D721Med (cell line): Measurements from ENCODE around the gene EML1.

Experiments used
- DNase-seq: peaks from one replicate; pipeline ENCODE4 v3.0.0; 2011; ENCODE audit warnings: low spot score; ENCODE audit not compliant: insufficient read length
- FAIRE-seq: peaks from 2 replicates; lab custom pipeline; 2011; peaks lifted over from hg19 to GRCh38; lab: Jason Lieb, UNC
- TF ChIP-seq, protein P1 (sequence below): IDR thresholded peaks from 2 replicates; pipeline ENCODE4 v1.5.1; 2012; ENCODE audit warnings: mild to moderate bottlenecking, control low read depth; ENCODE audit not compliant: insufficient read depth; ENCODE audit errors: missing control alignments

The EML1 gene

DNA sequence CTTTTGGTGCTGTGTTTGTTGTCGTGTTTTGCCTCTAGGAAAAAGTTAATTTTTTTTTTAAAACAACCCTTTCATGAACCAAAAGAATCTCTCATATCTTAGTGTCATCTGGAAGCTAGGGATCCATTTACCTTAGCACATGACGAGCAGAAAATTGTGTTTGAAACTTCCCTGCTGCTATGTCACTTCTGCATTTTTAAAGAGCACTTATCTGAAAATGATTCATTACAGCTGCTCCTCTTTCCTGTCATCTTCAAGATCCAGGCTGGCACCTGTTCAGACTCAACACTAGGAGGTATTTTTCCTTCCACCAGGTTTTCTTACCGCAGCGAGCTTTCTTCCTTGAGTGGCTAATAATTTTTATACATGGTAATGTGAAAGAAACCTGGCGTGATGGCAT is 67.0 kb downstream of the EML1 start:
- FAIRE-seq: no peak
- DNase-seq: no peak
- TF ChIP-seq, protein P1, sequence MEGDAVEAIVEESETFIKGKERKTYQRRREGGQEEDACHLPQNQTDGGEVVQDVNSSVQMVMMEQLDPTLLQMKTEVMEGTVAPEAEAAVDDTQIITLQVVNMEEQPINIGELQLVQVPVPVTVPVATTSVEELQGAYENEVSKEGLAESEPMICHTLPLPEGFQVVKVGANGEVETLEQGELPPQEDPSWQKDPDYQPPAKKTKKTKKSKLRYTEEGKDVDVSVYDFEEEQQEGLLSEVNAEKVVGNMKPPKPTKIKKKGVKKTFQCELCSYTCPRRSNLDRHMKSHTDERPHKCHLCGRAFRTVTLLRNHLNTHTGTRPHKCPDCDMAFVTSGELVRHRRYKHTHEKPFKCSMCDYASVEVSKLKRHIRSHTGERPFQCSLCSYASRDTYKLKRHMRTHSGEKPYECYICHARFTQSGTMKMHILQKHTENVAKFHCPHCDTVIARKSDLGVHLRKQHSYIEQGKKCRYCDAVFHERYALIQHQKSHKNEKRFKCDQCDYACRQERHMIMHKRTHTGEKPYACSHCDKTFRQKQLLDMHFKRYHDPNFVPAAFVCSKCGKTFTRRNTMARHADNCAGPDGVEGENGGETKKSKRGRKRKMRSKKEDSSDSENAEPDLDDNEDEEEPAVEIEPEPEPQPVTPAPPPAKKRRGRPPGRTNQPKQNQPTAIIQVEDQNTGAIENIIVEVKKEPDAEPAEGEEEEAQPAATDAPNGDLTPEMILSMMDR: no peak

- TF ChIP-seq, protein P1: no peak
- no peak for FAIRE-seq
- DNase-seq: no peak
Observed at GRCh38 chr14:99862136-99862535, 68.9 kb downstream of the EML1 start.

DNA sequence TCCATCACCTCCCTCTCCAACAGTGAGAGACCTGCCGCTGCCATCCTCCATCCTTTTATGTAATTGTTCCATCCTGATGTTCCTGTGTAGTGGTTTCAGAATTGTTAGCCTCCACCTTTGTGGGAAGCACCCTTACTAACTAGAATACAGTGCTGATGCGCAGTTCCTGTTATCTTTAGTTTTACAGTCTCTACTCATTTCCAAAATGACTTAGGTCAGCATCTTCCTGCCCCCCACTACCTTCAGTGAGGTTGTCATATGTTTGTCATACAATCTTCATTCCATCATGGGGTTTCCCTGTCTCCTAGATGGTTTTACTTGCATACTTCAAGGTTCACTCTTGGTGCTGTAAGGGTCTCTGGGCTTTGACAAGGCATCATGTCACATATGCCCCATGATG is 69.8 kb downstream of the EML1 start:
- TF ChIP-seq, protein P1: no peak
- FAIRE-seq: no peak

DNA sequence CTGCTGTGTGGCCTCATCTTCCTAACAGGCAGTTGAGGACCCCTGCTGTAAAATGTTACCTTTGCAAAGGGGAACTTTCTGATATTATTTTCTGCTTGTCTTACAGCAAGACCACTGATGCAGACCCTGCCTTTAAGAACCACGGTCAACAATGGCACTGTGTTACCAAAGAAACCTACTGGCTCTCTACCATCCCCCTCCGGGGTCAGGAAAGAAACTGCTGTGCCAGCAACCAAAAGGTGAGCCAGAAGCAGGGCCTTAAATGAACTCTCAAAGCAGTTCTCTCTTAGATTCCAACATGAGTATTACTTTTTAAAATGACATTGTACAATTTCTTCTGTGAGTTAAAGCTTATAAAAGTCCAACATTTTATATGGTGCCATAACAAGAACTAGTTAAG is 72.2 kb downstream of the EML1 start:
- DNase-seq: no peak
- FAIRE-seq: no peak
- TF ChIP-seq, protein P1: no peak

More for the DNA sequence above, 69.8 kb downstream of the EML1 start:
- DNase-seq: no peak

GRCh38 chr14:99870617-99871016 is 77.4 kb downstream of the EML1 start:
- TF ChIP-seq, protein P1: no peak
- no peak for DNase-seq
- no peak for FAIRE-seq

DNA sequence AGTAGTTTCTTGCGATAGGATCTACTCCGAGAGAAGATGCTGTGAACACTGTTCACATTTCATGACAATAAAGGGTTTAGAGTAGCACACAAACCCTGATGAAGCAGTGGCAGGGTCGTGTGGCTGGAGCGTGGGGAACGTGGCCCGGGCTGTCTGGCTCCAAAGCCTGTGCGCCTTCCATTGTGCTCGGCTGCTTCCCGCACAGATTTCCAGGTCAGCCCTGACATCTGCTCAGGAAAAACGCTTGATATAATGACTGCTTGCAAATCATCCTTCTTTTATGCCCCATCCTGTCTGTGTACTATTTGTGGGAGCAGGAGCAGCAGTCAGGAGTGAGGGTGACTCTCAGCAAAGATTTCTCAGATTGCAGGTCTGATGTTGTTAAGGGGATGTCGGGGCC is 78.6 kb downstream of the EML1 start:
- TF ChIP-seq, protein P1: no peak
- DNase-seq (no peak), FAIRE-seq (no peak)

DNA sequence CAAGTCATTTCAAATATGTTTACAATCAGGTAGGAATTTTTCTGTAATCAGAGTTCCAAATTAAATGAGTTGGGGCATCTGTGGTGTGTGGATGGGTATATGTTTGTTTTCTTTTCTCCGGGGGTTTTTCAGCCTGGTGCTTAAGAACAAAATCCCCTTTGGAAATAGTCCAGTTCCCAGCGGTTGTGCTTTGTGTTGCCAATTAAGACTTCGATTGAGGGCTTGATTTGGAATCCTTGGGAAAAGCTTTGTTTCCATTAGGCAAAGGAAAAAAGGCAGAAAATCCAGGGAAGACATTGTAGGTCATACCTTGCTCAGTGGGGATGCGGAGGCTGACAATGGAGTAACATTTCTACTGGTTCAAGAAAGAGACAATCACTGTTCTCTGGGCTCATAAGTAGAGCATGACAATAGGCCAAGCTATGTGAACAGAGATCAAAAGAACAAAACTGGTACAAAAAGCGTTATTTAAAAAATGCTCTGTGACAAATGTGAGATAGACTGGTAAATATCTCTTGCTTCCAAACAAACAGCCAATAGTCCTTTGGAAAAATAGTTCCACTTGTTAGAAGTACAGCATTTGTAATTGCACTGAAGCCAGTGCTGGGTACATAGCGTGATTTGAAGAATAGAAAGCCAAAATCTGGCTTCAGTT is 79.7 kb downstream of the EML1 start:
- DNase-seq: no peak
- TF ChIP-seq, protein P1: no peak
- no peak for FAIRE-seq
